GM12878 (cell line): Measurements from ENCODE around the gene ACACB. TPM values are rescaled to one million over a fixed set of nuclear protein-coding genes. Genes with fewer than 3 reads are reported as not detected.

Source experiments
- PRDM15 ChIP-seq: fragments of 450-650 bp; formaldehyde crosslinking; IDR thresholded peaks from 2 replicates; pipeline ENCODE4 v1.4.0; 2020; ENCODE audit warnings: mild to moderate bottlenecking, moderate library complexity
- ZBTB11 ChIP-seq: fragments of 450-650 bp; formaldehyde crosslinking; IDR thresholded peaks from 2 replicates; pipeline ENCODE4 v1.5.0; 2022; ENCODE audit warnings: mild to moderate bottlenecking, missing genetic modification characterization
- polyA plus RNA-seq, 11 experiments: library from polyadenylated mRNA; depleted of rRNA in 4 of 11; unstranded in 6 of 11; stranded (reverse) in 5 of 11; fragments of >200 nt; fragmentation: Nextera tagmentation in 4 of 11; fragmentation: Illumina TruSeq in 1 of 11; extraction: Ambion mirVana in 4 of 11; extraction: Trizol in 1 of 11; gene quantifications; 1 replicate in 1 of 11; 2 replicates in 10 of 11; pipeline versions ENCODE4 v1.2.1 to v1.2.3, GENCODE V29; 2011 to 2016; ENCODE audit warnings: inconsistent platforms in 2 of 11, missing spikeins in 2 of 11, low read depth in 1 of 11
- total RNA-seq, 4 experiments: library from RNA; depleted of rRNA in 3 of 4; stranded (reverse); fragments of >200 nt in 3 of 4; fragmentation: Illumina TruSeq in 1 of 4; extraction: Trizol in 1 of 4; gene quantifications; 2 replicates each; pipeline versions ENCODE4 v1.2.1 to v1.2.3, GENCODE V29; 2013 to 2021

ACACB gene
- total and polyA plus RNA-seq, 10 of the 15 experiments (the other 5 are each of a cell fraction or from before 2014, with no cell fraction given), result 0.05 to 1.9 (median 0.38) TPM; not detected in 2

- TF ChIP-seq ZBTB11 (CRISPR knock-in tag) (no peak), PRDM15 (CRISPR knock-in tag) (no peak)
These were observed 23.1 kb upstream of the ACACB start, which contains the start of gene ALKBH2 (continued) for GRCh38 chr12:109093022-109093918.
